Hematopoietic multipotent progenitor cell treated with erythropoietin and hydrocortisone succinate and interleukin-3 and kit ligand, for 15 days (in vitro differentiated cells): ENCODE measurements around the gene TMPO.
"Not testable (repeated sequence)": the region's sequence is repeated elsewhere in the genome, so short reads cannot be mapped to it uniquely, and the experiment has no call there.

Experiments
- DNase-seq: peaks from one replicate; pipeline ENCODE4 v3.0.0-alpha.2; 2015; ENCODE audit warnings: low spot score

The TMPO gene

DNA sequence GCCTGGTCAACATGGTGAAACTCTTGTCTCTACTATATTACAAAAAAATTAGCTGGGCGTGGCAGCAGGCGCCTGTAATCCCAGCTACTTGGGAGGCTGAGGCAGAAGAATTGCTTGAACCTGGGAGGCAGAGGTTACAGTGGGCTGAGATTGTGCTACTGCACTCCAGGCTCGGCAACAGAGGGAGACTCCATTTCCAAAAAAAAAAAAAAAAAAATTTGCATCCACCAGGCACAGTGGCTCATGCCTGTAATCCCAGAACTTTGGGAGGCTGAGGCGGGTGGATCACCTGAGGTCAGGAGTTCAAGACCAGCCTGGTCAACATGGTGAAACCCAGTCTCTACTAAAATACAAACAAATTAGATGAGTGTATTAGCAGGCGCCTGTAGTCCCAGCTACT is 3.6 kb upstream of the TMPO start:
- DNase-seq: not testable (repeated sequence)

DNA sequence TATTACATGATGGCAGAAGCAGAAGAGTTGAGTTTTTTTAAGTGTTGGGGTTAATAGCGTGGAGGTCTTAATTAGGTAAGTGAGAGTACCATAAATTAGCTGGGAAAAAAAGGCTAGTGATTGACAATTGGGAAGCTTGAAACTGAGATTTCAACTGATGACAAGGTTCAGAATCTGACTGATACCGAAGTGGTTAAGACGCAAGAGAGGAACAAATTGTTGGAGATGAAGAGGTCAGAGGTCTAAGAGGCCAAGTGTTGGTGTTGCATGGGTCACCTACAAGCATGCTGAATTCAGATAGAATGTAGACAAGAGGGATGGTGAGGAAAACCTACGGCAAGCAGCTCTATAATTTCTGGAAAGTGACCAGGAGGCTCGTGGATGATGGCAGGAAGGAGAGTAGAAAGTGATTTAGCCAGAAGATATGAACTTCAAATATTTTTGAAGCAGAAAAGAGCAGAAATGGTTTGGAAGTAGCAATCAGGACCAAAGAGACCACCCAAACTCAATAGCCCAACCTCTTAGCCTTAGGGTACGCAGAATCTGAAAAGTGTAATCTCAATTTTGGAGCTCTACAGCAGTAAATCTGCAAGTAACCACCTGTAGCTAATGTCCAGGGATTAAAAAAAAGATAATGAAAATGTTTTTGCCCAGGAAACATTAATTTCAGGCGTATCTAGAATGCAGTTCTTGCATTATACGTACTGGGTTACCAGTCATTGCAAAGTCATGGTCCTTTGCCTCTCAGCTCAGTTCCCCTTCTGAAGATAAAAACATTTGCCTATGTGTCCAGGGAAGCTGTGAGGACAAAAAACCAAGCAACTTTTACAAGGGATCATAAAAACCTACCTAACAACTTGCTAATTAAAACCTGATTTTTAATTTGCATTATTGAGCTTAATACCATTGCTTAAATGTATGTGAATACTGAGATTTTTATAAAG is 1.7 kb upstream of the TMPO start:
- peak; percentile 27 for DNase-seq

DNA sequence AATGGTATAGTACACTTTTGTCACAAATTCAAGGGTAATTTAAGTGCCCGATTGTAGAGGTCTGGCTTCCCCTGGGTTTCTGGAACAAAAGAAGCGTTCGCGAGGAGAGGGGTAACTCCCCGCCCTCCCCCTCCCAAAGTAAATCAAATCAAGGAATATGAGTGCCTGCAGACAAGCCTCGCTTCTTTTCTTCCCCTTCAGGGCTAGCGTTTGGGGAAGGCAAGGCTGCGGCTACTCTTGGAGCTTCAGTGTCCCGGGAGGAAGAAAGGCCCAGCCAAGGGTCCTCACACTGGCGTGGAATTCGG is 456 bp upstream of the TMPO start:
- no peak for DNase-seq

DNA sequence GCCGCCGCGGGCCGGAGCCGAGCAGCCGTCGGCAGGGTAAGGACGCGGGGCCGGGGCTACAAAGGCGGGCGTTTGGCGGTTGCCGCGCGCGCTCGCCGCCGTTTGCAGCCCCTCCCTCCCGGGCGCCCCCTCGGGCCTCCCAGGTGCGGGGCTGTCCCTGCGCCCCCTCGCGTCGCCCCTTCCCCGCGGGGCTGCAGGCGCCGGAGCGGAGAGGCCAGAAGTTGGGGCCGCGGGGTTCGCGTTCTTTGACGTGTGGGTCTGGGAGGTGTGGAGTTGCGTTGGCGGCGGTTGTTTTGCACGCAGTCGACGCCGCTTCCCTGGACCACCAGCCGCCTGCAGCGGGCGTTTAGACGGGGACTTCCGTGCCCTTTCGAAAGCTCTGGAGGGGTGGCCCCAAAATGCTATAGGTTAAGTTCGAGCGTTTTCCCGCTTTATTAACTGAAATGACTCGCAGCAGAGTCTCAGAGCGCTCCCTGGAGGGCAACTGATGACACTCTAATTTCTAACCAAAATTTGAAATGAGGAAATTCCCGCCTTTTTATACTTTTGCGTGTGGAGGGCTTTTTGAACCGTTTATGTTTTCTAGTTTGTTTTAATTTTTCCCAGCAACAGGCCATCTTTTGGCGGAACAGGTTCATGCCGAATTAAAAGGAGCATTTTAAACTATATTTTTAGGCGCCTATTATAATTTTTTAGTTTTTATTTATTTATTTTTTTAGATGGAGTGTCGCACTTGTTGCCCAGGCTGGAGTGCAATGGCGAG is 902 bp downstream of the TMPO start:
- peak; percentile 93 for DNase-seq

DNA sequence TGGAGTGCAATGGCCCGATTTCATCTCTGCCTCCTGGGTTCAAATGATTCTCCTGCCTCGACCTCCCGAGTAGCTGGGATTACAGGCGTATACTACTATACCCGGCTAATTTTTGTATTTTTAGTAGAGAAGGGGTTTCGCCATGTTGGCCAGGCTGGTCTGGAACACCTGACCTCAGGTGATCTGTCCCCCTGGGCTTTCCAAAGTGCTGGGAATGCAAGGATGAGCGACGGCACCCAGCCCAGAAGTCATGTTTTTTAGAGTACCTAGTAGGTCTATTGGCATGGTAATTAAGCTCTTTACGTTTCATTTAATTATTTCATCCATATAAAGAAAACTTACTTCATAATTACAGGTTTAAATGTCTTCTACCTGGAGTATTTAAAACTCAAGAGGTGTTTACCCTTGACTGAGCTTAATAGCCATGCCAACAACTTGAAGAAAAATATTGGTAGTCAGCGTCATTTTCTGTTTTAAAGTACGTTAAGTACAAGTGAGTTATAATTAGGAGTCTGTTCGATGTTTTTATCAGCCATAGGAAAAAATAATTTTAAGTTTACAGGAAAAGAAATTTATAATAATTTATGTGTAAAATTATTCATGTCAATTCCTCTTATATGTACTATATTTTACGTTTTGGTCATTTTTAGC is 4.0 kb downstream of the TMPO start:
- DNase-seq: no peak

DNA sequence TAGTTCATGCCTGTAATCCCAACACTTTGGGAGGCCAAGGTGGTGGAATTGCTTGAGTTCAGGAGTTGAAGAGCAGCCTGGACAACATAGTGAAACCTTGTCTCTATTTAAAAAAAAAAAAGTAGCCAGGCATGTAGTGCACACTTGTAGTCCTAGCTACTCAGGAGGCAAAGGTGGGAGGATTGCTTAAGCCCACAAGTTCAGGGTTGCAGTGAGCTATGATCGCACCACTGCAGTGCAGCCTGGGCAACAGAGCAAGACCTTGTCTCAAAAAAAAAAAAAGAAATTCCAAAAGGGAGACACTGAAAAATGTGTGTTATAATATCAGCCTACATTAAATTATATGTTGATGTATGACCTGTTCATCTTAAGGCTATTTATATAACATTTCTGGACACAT is 14.7 kb downstream of the TMPO start:
- DNase-seq: no peak

DNA sequence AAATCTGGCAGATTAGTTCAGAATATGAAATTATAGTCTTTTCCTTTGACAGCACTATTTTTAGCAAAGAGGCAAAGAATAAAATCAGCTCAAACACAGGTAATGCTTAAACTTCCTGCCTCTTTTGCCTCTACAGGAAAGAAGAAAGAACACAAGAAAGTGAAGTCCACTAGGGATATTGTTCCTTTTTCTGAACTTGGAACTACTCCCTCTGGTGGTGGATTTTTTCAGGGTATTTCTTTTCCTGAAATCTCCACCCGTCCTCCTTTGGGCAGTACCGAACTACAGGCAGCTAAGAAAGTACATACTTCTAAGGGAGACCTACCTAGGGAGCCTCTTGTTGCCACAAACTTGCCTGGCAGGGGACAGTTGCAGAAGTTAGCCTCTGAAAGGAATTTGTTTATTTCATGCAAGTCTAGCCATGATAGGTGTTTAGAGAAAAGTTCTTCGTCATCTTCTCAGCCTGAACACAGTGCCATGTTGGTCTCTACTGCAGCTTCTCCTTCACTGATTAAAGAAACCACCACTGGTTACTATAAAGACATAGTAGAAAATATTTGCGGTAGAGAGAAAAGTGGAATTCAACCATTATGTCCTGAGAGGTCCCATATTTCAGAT is 17.4 kb downstream of the TMPO start:
- peak; percentile 67 for DNase-seq

DNA sequence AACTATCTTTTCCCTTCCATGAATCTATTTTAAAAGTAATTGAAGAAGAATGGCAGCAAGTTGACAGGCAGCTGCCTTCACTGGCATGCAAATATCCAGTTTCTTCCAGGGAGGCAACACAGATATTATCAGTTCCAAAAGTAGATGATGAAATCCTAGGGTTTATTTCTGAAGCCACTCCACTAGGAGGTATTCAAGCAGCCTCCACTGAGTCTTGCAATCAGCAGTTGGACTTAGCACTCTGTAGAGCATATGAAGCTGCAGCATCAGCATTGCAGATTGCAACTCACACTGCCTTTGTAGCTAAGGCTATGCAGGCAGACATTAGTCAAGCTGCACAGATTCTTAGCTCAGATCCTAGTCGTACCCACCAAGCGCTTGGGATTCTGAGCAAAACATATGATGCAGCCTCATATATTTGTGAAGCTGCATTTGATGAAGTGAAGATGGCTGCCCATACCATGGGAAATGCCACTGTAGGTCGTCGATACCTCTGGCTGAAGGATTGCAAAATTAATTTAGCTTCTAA is 18.4 kb downstream of the TMPO start:
- no peak for DNase-seq

DNA sequence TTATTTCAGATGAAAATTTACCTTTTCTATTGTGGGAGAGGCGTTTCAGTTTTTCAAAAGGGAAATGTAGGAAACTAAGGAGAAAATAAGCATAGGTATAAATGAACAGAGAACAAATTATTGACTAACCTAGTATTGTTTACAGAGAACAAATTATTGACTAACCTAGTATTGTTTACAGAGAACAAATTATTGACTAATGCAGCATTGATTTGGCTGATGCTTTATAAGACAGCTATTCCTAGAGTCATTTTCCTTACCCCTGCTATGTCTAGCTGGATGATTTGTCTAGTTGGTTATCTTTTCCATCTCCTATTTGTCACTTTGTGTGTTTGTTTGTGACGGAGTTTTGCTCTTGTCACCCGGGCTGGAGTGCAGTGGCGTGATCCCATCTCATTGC is 22.6 kb downstream of the TMPO start:
- DNase-seq: no peak

DNA sequence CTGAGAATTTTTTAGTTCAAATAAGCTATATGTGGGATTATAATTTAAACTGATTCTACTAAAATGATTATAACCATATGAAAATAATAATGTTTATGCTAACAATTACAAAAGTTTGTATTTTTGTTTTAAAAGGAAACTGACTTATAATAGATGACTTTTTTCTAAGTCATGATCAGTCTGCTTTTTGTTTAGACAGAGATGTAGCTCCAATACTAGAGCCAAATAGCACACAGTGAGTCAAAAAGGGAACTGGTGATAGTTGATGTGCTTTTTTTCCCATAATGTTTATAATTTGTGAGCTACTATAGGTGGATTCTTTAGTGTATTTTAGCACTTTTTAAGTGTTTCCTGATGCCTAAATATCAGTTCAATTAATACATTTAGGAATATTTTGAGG is 28.3 kb downstream of the TMPO start:
- DNase-seq: no peak

DNA sequence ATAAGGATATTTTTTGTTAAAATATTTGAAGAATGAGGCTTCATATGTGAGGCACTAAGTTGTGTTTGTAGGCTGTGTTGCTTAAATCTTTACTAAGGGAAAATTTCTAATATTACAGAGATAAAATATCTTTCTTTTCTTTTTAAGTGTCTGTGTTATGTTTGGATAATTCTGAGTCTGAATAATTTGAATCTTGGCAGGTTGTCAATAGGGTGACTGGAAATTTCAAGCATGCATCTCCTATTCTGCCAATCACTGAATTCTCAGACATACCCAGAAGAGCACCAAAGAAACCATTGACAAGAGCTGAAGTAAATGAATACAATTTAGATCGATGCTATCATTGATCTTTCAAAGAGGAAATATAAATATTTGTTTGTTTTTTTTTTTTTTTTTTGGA is 29.4 kb downstream of the TMPO start:
- DNase-seq: no peak

DNA sequence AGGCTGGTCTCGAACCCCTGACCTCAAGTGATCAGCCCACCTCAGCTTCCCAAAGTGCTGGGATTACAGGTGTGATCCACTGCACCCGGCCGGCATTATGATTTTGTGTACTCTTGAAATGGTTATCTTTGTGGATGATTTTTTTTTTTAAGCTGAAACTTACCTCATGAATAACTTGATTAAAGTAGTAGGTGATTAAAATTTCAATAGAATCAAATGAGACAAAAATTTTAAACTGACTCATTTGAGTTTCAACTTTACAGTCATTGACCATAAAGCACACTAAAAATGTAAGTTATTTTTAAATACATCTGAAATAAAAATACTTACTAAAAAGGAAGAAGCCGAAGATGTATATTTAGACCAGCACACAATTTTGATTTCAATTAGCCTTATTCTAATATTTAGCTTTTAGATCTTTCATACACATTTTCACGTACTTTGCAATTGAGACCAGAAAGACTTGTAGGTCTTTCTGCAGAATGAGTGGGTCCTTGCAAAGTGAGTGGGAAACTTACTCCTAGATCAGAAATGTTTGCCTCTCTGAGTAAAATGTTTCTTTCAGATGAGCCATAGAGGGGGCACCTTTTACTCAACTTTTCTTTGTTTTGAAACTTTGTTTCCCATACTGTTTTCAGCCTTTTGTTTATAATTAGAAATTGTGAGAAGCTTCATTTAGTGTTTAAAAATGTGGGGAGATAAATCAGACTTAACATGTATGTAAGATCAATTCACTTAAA is 34.2 kb downstream of the TMPO start:
- no peak for DNase-seq

DNA sequence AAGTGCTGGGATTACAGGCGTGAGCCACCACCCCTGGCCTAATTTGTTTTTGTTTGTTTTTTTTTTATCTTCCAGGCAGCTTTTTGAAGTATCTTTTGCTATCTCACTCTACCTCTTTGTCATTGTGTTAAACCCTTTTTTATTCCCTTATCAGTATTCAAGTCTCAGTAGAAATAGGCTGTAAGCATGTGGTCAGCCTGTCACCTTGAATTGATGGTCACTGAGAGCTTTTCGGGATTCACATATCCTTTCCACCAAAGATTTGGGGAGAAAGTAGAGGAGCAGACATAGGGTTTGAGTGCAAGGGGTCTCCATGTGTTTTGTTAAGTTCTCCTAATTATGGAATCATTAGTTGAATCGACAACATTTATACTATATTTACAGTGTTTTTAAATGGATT is 36.4 kb downstream of the TMPO start:
- no peak for DNase-seq

DNA sequence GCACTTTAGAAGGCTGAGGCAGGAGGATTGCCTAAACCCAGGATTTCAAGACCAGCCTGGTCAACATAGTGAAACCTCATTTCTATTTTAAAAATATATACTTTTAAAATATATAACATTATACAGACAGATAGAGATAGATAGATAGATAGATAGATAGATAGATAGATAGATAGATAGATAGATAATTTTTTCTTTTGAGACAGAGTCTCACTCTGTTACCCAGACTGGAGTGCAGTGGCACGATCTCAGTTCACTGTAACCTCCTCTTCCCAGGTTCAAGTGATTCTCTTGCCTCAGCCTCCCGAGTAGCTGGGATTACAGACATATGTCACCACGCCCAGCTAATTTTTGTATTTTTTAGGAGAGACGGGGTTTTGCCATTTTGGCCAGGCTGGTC is 42.7 kb downstream of the TMPO start:
- not testable (repeated sequence) for DNase-seq

DNA sequence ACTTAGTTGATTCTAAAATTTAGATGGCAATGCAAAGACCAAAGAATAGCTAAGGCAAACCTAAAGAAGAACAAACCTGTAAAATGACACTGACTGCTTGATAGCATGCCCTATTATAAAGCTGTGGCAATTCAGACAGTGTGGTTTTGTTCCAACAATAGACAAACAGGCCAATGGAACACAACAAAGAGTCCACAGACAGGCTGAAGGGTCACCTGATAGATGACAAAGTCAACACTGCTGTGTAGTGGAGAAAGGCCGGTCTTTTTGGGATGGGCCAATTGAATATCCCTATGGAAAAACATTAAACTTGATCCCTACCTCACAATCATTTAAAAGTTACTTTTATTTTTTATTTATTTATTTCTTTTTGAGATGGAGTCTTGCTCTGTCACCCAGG is 44.3 kb downstream of the TMPO start:
- no peak for DNase-seq

DNA sequence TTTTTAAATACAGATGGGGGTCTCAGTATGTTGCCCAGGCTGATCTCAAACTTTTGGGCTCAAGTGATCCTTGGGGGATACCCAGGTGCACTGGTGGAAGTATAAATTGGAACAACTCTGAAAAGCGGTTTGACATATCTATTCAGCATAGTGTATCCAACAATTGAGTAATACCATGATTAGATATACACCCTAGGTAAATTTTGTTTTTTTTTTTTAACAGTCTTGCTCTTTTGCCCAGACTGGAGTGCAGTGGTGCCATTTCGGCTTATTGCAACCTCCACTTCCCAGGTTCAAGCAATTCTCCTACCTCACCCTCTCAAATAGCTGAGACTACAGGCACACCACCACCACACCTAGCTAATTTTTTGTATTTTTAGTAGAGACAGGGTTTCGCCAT is 46.5 kb downstream of the TMPO start:
- DNase-seq: no peak

DNA sequence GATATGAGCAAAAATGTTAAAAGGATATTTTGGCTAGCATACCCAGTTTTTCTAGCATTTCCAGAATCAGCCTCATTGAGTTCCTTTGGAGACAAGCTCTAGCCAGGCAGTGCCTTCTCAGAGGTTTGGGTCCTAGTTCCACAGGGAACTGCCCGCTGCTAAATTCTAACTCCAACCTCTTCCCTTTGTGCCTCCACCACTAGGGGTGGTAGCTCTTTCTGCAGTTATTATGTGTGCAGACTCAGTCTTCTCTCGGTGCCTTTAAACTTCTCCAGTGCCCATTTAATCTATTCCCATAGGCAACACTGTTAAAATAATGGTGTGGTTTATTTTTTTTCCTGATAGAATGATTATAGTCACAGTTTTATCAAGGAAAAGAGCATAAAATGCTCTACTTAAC is 56.6 kb downstream of the TMPO start:
- DNase-seq: no peak

DNA sequence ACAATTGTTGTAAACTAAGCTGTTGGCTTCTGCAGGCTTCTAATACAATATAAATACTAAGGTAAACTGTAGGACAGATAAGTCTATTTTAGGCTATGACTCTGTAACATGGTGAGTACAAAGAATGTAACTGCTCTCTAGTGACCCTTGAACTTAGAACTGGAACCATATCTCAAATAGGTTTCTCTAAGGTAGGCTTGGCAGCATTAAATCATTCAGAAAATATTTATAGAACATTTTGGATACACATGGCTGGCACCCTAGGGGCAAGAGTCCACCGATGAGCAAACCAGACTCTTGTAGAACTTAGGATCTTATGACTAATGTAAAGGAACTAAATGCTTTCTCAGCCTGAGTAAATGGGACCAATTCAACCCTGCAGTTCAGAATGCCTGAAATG is 58.7 kb downstream of the TMPO start:
- DNase-seq: no peak

DNA sequence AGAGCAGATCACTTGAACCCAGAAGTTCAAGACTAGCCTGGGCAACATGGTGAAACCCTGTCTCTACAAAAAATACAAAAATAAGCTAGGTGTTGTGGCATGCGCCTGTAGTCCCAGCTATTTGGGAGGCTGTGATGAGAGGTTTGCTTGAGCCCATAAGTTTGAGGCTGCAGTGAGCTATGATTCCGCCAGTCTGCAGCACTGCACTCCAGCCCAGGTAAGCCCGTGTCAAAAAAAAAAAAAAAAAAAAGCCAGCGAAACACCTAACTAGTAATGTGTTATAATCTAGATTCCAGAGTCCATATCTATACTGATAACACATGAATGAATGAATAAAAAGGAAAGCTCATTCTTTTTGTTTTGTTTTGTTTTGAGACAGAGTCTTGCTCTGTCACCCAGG is 59.6 kb downstream of the TMPO start:
- no peak for DNase-seq

DNA sequence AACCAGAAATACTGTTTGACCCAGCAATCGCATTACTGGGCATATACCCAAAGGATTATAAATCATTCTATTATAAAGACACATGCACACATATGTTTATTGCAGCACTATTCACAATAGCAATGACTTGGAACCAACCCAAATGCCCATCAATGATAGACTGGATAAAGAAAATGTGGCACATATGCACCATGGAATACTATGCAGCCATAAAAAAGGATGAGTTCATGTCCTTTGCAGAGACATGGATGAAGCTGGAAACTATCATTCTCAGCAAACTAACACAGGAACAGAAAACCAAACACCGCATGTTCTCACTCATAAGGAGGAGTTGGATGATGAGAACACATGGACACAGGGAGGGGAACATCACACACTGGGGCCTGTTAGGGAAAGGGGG is 61.4 kb downstream of the TMPO start:
- not testable (repeated sequence) for DNase-seq

DNA sequence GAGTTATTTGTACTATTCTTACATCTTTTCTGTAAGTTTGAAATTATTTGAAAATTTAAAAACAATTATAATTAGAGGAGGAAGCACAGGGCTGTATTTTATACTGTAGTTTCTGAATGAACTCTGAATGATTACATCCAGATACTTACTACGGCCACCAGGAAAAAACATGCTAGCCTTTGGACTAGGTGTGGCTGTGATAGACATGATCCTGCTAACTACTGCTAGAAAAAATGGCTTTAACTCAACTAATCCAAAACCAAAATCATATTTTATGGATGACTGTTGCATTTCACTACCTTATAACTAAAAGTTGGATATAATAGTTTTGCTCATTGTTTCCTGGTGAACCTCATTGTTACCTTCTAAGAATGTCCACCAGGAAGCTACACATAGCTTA is 63.0 kb downstream of the TMPO start:
- no peak for DNase-seq

DNA sequence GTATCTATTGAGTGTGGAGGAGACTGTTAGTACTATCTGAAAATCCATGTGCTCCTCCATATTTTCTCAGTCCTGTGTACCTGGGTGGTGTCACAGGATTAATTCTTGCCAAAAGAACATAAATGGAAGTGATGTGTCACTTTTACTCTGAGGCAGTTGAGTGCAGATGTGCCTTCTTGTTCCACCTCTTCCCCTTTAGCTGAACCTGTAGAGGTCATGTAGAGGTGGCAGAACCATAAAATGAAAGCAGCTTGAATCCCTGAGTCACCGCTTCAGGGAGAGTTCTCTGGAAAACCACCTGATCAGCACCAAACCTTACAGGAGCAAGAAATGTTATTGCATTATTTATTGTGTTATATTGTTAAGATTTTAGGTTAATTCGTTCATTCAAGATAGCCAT is 63.4 kb downstream of the TMPO start:
- DNase-seq: no peak
